SK-N-MC (cell line): ENCODE data around the gene ZHX3.

Source experiments
- EZH2 ChIP-seq: fragments of 200-600 bp; sonication (generic); IDR thresholded peaks from one replicate; pipeline ENCODE4 v1.6.1; 2017; ENCODE audit warnings: antibody characterized with exemption
- FOXP2 ChIP-seq: optimal IDR thresholded peaks from 2 replicates; pipeline ENCODE3; 2011; ENCODE audit warnings: mild to moderate bottlenecking, moderate library complexity; ENCODE audit not compliant: insufficient read depth; ENCODE audit errors: extremely low read length, control extremely low read depth
- POLR2AphosphoS5 ChIP-seq: IDR thresholded peaks from 2 replicates; pipeline ENCODE4 v1.6.1; 2012; ENCODE audit warnings: mild to moderate bottlenecking, low read depth, low read length, borderline replicate concordance

DNA sequence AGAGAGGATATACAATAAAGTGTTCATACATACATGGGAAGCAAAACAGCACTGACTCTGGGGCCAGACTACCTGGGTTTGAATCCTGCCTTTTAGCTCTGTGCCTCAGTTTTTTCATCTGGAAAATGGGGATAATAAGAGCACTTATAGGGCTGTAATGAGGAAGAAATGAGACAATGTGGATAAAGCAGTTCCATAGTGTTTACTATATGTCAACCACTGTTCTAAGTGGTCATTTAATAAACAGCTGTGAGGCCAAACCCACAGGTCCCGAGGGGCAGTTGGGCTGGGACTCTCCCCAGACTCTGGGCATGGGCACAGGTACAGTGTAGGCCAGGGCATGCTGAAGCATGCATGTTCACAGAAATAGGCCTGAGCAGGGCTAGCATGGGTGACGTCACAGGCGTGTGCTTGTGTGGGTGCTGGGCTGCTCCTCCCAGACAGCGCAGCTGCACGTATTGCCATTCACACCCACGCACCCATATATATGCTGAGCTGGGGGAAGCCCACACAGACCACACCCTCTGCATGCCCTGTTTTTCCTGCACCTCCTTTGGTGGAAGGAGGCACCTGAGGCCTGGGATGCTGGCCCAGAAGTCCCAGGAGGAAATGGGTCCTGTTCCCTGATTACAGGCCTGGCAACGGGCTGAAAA, 183.7 kb downstream of the ZHX3 start:
- TF ChIP-seq EZH2 (no peak), POLR2AphosphoS5 (no peak), FOXP2 (no peak)
